Mammary epithelial cell (primary cell): ENCODE data around the gene MXI1.

Experiments used
- CTCF ChIP-seq, 2 donors: IDR thresholded peaks in 1 of 2; conservative IDR thresholded peaks in 1 of 2; 2 replicates each; pipeline ENCODE4 v1.5.1; 2011 to 2012; ENCODE audit warnings: inconsistent platforms in 2 of 2, low read length in 2 of 2, mild to moderate bottlenecking in 2 of 2, control low read depth in 1 of 2, low read depth in 1 of 2; ENCODE audit not compliant: insufficient read depth in 1 of 2; ENCODE audit errors: extremely low read depth in 1 of 2
- EZH2 ChIP-seq: IDR thresholded peaks from 2 replicates; pipeline ENCODE4 v1.6.1; 2012; ENCODE audit warnings: low read length, inconsistent platforms, borderline replicate concordance

DNA sequence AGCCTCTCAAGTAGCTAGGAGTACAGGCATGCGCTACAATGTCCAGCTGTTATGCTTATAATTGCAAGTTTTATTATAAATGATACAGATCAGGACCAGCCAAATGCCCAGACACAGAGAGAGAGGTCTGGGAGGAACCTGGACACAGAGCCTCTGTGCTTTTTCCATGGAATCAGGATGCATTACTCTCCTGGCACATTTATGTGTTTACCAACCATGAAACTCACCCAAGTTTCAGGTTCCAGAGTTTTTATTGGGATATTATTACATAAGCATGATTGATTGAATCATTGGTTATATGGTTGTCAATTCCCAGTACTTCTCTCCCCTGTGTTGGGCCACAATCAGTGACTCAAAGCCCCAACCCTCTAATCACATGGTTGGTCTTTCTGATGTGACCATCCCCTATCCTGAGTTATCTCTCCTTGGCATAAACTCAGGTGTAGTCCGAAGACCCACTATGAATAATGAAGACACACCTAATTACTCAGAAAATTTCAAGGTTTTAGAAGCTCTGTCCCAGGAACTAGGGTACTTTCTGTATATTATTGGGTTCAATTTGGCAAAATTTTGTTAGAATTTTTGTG lies 30.6 kb downstream of the MXI1 start:
- TF ChIP-seq EZH2: no peak
- TF ChIP-seq CTCF (conservative IDR thresholded peaks at IDR 0.05 in 1 of 2, IDR thresholded peaks at IDR 0.05 in 1 of 2; ENCODE audit: extremely low read depth in 1 of 2, insufficient read depth in 1 of 2, low read depth in 1 of 2, low read length in 2 of 2): no peak
